Activated CD4-positive, CD25-positive, alpha-beta regulatory T cell treated with anti-CD3 and anti-CD28 coated beads, Interleukin-2, amount 50 U/mL, for 72 hours (primary cell): ENCODE results near the gene IRX1.

Source experiments
- DNase-seq: peaks from one replicate; pipeline ENCODE4 v3.0.0; 2021

Gene IRX1

DNA sequence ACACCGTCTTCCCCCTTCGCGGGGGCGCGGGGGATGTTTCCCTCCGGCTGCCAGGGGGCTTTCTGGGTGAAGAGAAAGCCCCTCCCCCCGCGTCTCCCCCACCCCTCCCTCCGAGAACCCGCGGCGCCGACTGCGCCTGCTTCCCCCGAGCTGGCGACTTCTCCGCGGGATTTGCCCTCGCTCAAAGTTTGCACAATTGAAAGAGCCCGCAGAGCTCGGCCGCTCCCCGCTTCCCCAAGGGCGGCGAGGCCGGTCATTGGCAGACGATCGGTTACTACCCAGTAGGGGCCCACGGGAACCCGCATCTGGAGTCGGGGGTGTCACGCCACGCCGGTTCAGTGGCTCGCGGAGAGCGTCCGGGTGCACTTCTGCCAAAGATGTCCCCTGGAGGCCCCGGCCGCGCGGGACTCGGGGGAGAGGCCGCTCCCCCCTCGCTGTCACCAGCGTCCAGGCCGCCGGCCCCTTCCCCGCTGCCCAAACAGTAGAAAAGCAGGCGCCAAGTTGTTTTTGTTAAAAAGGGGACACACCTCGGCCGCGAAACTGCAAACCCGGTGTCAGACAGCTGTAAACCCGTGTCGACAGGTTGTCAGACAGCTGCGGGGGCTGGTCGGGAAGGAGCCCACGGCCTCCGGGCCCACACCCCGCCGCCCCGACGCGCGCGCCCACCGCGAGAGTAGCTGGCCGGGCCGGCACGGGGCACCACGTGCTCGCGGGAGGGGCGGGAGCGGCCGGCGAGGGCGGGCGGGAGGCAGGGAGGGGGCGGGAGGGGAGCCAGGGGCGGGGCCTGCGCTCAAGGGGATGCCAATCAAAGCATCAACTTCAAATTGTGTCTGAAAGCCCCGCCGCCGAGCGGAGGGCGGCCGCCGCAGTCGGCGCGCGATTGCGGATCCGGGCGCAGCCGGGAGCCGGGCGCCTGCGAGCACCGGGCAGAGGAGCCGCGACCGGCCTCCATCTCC is at the start of gene IRX1:
Gene IRX1 (plus strand): TSS at position 827 of the 956 bp plus-strand sequence. CDS start 274 bp downstream, outside the sequence.
- DNase-seq: no peak

DNA sequence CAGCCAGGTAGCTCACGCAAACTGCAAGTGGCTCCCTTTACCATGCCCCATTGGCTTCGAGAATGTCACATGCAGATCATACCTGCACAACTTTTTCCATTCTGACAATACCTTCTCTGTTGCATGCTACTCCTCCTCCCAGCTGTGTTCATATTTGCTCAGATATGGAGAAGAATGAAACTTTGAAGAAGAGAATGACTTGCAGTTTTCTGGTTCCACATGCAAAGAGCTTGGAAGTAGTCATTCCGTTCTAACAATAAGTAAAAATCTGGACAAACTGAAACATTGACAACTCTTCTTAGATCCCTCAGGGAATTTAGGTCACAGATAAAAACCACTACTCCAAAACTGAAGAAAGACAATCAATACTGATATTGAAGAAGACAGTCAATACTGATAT is 49.6 kb upstream of the IRX1 start:
- DNase-seq: no peak

DNA sequence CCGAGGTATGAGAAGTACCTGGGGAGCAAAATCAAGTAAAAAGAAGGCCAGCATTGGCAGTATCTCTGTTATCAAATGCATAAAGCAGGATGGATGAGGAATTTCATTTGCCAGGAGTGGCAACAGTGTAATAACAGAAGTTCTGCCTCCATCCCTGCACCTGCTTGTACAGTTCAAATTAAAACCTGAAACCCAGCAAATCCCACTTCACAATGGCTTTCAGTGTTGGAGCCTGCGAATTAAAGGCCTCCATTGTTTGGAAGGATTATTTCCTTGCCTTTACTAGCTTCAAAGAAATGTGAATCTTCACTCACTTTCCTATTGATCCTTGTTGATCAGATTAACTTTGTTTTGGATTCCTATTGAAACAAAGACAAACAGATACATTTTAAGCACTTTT is 31.5 kb upstream of the IRX1 start:
- no peak for DNase-seq

DNA sequence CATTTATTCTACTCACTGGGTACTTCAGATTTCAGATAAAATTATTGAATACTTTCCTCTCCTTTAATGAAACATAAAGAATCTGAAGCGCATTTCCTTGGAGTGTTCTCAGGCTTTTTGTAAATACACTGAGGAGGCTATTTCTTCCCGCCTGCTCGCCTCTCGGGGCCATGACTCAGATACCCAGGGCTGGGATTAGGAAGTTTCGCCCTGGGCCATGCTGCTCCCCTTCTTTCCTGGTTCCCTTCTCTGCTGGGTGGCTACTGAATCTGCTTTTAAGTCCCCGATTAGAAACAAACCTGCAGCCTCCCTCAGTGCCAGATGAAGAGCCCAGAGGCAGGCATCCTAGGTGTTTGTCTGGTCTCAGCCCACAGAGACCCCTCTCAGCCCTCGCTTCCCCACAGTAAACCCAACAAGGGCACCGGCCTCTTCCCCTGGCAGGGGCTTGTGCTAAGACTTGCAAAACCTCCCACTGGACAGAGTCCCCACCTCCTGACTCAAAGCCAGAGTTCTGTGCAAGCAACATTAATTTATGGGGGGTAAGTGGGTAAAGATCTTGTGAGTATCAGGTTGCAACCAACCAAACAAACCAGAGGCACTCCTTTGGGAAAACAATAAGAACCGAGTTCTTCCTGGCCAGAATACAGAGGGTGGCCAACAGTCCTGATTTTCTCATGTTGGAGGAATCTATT is 30.7 kb upstream of the IRX1 start:
- DNase-seq: no peak

DNA sequence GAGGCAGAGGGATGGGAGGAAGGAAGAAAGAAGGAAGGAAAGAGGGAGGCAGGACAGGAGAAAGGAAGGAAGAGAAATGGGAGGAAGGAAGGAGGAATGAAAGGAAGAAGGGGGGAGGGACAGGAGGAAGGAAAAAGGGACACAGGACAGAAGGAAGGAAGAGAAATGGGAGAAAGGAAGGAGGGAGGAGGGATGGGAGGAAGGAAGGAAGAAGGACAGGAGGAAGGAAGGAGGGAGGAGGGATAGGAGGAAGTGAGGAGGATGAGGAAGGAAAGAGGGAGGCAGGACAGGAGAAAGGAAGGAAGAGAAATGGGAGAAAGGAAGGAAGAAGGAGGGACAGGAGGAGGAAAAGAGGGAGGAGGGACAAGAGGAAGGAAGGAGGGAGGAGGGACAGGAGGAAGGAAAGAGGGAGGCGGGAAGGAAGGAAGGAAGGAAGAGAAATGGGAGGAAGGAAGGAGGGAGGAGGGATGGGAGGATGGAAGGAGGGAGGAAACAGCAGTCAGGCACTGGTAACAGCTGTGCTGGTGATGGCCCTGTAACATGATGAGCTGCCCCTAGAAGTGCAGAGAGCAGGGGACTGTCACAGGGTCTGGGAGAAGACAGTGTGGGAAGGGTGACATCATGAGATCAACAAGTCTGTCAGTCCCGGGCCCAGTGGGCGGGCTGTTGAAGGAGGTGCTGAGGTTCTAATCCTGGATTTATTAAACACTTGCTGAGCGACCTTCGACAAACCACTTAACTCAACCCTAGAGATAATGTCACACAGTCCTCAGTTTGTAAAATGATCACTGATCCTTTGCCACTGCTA is 10.7 kb upstream of the IRX1 start:
- DNase-seq: no peak

DNA sequence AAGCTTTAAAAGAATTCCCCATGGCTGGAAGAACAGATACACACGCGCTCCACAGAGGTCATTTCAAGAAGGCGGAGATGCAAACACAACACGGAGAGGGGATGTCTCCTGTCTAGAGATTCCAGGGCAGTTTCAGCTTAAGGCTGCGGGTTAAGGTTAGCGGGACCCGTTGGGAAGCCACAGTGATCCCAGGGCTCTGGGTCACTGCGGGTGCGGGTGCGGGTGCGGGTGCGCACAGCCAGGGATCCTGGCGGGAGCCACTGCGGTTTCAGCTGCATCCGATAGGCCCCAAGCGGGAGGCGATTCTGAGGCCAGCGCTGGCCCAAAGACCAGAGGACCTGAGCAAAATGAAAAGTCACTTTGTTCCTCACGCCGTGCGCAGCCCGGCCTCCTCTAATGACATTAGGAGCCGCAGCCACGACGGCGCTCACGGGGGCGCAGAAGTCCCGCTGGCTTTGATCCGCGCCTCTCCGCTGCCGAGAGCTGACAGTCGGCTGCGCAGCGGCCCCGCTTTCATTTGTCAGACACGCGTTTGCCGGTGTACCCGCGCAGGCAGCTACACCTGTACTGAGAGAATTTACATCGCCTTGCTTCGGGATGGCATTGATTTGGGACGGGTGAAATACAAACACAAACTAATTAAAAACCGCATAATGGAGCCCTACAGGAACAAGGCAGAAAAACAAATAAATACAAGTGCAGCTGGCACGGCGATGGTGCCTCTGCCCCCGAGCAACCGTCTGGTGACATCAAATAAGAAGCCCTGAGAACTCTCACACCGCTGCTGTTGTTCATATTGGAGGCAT is 5.3 kb upstream of the IRX1 start:
- DNase-seq: no peak

DNA sequence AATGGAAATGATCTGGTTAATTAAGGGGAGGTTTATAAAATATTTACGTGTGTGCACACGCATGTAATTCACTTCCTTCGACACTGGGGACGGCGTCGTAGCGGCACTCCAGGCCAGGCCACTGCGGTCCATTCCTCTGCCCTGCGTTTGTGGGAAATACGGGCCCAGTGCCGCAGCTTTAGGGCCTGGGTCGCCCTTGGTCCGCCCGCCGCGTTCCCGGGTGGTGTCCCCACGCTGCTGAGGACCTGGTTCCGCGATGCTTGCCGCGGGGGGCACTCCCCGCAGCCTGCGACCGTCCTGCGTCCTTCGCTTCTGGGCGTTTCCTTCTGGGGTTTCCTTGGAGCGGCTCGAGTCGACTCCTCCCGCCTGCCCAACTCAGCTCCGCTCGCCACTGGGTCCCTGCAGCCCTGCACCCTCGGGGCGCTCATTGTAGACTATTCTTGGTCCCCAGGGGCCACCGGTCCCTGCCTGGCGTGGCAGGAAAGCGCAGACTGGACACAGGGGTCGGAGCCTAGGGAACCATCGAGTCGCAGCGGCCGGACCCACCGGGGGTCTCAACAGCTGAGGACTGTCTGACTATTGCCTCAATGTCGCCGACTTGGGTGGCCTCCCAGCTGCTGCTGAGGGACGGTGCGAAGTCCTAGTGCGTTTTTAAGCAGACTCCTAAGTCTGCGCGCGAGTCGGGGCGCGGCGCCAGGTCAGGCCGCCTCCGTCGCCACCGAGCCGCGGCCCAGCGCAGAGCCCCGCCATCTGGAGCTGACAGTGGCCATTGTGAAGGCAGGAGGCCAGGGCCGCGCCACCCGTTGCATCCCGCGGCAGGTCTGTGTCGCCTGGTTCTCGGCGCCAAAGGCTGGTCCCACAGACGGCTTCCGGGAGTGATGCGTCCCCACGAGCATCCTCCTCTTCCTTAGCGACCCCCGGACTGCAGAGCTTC is 4.4 kb upstream of the IRX1 start:
- DNase-seq: no peak

DNA sequence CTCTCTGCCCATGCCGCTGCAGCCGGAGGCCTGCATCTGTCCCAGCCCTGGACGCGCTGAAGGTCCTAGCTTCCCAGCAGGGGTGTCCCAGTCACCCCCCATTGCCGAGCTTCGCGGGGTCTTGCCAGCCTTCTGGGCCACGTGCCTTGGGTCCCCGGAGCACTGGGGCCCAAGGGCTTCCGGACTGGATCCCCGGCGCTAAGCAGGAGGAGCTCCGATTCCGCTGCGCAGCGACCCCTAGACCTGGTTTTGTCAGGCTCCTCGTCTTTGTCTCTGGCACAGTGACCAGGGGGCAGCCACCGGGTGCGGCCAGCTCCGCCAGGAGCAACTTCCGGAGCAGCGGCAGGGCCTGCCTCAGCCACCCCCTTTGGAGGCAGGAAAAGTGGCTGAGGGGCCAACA is 3.3 kb upstream of the IRX1 start:
- DNase-seq: no peak

DNA sequence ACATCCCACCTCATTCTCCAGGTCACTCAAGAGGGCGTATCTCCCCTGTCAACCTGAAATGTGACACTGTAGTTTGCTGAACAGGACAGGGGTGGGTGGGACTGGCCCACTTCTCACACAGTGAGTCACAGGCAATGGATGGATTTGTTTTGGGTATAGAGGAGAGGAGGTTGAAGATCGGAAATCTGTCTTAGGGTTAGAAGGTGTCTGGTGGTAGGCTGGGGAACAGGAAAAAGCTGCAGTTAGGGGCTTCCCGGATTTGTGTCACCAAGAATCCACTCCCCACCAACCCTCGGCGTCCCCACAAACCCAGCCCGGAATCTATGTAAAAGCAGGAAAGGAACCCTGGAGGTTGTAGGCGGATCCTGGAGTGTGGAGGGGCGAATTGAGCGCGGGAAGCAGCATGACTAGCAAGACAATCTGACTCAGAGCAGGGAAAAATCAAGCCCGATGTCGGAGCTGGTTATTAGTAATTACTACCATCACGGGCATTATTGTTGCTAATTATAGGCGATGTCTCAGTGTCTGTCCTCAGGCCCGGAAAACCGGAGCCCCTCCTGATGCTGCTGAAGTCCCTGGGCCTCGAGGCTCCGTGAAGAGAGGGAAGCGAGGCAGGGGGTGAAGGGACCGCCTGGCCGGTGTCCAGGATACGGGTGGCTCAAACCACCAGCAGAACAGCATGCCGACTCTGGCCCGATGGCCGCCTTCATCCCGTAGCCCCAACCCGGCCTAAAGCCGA is 1.7 kb upstream of the IRX1 start:
- no peak for DNase-seq

DNA sequence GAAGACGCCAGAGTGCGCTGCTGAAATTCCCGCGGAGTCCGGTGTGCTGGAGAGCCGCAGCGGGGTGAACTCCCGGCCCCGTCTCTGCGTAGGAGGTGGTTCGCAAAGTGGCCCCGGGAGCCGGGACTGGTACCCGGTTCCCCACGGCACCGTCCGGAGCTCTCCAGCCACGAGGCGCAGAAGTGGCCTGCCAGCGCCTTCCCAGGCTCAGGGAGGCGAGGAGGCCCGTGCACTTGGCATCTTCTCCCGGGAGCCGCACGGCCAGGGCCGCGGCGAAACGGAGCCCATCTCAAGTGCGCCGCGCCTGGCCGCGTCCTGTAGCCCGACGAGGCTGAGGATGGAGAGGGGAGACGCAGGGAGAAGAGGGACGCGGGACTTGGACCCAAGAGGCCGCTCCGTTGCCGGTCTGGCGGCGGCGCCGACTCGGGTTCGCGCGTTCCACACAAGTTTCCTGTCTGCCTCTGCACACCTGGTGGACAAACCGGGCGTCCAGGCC is 1.1 kb upstream of the IRX1 start:
- DNase-seq: no peak

DNA sequence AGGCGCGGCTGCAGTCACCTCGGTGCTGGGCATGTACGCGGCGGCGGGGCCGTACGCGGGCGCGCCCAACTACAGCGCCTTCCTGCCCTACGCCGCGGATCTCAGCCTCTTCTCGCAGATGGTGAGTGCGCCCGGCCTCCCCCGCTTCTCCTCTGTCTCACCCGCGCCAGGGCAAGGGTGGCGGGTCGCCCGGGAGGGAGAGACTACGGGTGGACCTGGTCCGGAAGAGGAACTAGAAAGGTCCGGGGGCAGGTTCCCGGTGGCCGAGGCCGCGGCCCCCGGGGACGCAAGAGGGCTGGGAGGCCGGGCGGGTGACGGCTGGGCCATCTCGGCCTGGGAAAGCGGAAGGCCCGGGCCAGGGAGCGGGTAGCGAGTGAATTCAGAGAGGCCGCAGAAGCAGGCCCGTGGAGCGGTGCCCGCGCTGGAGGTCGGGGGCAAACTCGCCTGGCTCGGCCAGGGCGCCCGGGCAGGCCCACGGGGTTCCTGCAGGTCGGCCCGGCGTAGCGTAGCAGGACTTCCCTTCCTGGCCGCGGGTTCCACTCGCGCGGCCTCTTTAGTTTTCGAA is 711 bp downstream of the IRX1 start:
- no peak for DNase-seq

DNA sequence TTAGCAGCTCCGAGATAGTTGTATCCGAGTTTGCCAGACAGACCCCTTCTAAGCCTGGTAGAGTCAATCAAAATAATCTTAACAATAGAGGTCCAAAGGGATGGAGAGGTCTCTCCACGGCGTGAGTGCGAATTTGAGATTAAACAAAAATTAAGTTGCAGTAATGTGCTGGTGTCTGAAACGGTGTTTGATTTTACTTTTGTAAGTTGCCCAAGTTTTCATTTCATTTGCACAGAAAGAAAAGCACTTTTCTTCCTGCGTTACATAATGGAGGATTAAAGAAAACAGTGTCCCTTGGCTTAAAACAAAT is 1.2 kb downstream of the IRX1 start:
- no peak for DNase-seq

DNA sequence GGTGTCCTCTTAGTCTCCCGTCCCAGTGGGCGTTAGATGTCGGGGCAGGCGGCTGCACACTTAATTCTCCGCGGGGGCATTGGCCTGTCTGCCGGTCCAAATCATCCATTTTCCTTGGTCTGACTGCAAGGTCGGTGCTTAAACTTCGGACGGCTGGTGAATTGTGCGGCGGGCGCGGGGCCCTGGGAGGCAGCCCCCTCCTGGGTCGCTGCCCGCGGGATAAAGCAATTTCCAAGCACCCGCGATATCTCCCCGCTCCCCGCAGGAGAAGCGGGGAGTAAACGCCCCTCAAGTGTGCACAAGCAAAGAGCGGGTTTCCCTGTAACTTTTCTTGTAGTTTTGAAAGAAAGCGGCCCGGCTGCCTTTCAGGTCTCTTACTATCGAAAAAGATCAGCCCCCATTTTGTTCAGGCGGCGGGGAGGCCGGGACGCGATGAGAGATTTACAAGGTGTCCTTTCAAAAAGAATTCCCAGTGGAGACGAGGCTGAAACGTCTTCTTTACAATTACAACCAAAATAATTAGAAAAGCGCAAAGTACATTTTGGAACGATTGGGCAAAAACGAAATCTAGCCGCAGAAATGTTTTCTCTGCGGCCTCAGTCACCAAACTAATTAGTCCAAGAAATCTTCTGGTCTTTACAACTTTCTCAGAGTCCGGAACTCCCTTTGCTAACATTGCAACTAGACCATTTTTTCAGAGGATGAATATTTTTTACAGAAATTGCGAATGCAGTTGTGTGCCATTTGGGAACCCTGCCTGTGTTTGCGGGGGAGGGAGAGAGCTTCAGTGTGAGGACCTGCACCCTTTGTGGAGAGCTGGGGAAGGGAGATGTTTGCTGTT is 1.8 kb downstream of the IRX1 start:
- no peak for DNase-seq

DNA sequence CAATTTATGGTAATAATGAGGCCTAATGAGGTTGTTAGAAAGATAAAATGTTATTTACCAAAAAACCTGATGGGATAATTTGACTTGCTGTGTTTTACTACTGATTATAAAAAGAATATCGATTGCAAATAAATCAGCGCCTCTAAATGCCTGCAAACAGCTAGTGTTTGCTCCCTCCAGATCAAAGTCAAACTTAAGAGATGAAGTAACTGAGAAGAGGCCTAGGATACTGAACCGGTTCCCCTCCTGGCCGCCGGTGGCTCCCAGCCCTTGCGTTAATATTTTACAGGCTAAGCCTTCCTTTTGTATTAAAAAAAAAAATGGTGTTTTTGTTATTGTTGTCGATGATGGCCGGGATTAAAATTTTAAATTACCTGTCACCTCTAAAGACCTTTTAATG is 2.6 kb downstream of the IRX1 start:
- DNase-seq: no peak

DNA sequence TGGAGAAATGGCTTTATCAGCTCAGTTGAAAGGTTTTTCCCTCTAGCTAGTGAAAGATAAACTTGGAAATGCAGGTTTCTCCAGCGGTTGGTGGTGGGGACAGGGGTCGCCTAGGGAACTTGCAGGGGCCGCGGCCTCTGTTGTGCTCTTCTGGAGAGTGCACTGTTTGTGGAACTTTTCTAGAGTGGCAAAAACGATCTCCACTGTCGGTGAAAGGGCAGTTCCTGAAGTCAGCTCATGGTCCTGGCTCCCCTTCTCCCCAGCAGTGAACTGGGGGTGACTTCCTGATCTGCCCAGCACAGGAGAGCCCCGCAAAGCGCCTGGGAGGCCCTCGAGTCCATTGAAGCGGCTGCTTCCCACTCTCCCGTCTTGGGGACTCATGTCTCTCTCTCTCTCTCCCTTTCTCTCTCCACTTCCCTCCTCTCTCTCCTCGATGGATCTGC is 3.2 kb downstream of the IRX1 start:
- DNase-seq: no peak

DNA sequence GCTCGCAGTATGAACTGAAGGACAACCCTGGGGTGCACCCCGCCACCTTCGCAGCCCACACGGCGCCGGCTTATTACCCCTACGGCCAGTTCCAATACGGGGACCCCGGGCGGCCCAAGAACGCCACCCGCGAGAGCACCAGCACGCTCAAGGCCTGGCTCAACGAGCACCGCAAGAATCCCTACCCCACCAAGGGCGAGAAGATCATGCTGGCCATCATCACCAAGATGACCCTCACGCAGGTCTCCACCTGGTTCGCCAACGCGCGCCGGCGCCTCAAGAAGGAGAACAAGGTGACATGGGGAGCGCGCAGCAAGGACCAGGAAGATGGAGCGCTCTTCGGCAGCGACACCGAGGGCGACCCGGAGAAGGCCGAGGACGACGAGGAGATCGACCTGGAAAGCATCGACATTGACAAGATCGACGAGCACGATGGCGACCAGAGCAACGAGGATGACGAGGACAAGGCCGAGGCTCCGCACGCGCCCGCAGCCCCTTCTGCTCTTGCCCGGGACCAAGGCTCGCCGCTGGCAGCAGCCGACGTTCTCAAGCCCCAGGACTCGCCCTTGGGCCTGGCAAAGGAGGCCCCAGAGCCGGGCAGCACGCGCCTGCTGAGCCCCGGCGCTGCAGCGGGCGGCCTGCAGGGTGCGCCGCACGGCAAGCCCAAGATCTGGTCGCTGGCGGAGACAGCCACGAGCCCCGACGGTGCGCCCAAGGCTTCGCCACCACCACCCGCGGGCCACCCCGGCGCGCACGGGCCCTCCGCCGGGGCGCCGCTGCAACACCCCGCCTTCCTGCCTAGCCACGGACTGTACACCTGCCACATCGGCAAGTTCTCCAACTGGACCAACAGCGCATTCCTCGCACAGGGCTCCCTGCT is 3.8 kb downstream of the IRX1 start:
- no peak for DNase-seq

DNA sequence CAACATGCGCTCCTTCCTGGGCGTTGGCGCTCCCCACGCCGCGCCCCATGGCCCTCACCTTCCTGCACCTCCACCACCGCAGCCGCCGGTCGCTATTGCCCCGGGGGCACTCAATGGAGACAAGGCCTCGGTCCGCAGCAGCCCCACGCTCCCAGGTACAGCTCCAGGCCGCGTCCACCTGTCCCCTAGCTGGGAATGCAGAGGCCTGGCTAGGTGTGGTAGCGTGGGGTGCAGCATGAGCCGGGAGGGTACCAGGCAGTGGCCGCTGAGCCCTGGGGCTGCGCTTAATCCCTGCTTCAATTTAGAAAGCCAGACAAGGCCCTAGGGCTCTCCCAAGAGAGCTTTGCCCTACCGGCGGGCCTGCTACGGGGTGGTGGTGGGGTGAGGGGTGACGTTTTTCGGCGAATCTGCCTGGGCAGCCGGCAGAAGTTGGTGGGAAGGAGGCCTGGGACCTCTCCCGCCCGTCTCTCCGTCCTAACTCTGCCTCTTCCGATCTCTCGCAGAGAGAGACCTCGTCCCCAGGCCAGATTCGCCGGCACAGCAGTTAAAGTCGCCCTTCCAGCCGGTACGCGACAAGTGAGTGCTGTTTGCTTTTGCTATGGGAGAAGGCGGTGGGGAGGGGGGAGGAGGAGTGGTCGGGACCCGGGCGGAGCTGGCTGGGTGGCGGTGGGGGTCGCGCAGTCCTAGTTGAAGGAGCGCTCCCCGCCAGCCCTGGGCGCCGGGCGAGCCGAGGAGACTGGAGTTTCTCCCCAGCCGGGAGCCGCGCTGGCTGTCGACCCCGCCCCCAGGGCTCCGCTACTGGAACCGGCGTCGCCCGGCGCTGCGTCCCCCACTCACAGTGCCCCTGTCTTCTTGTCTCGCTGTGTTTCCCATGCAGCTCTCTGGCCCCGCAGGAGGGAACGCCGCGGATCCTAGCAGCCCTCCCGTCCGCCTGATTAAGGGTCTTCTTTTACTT is 4.8 kb downstream of the IRX1 start:
- DNase-seq: no peak
